ENCODE data around the gene KLHL41. TPM values are rescaled to one million over a fixed set of nuclear protein-coding genes. Genes with fewer than 3 reads are reported as not detected.
"Not testable (repeated sequence)": the region's sequence is repeated elsewhere in the genome, so short reads cannot be mapped to it uniquely, and the experiment has no call there.

Gene KLHL41
- total RNA-seq, 1 donor from 2014 or later: 0.68 TPM

GRCh38 chr2:169562519-169562918, 53.0 kb downstream of the KLHL41 start:
- H3K27me3 ChIP-seq (ENCODE audit: low read depth): no peaks in the 10 kb centered on the region
- H3K4me3 ChIP-seq: no peak overlapping the region
- intact Hi-C loops (cut with DNase I): no loop called here
- peaks cover 38% of the 10 kb centered on the region for H3K36me3 ChIP-seq
- TF ChIP-seq, protein P1, sequence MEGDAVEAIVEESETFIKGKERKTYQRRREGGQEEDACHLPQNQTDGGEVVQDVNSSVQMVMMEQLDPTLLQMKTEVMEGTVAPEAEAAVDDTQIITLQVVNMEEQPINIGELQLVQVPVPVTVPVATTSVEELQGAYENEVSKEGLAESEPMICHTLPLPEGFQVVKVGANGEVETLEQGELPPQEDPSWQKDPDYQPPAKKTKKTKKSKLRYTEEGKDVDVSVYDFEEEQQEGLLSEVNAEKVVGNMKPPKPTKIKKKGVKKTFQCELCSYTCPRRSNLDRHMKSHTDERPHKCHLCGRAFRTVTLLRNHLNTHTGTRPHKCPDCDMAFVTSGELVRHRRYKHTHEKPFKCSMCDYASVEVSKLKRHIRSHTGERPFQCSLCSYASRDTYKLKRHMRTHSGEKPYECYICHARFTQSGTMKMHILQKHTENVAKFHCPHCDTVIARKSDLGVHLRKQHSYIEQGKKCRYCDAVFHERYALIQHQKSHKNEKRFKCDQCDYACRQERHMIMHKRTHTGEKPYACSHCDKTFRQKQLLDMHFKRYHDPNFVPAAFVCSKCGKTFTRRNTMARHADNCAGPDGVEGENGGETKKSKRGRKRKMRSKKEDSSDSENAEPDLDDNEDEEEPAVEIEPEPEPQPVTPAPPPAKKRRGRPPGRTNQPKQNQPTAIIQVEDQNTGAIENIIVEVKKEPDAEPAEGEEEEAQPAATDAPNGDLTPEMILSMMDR (IDR thresholded peaks at IDR 0.05): no peak
- no peak overlapping the region for H3K27ac ChIP-seq
- ATAC-seq (no peak), DNase-seq (no peak)
- H3K4me1 ChIP-seq: no peaks in the 10 kb centered on the region
- no peaks in the 10 kb centered on the region for H3K9me3 ChIP-seq

DNA sequence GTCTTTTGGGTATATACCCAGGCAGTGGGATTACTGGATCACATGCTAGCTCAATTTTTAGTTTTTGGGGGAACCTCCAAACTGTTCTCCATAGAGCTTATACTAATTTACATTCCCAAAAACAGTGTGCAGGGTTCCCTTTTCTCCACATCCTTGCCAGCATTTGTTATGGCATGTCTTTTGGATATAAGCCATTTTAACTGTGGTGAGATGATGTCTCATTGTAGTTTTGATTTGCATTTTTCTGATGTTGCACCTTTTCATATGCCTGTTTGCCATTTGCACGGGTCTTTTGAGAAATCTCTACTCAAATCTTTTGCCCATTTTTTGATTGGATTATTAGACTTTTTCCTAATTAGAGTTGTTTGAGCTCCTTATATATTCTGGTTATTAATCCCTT, 56.2 kb downstream of the KLHL41 start:
- DNase-seq (no peak), ATAC-seq (no peak)
- H3K4me1 ChIP-seq: no peaks in the 10 kb centered on the region
- TF ChIP-seq, protein P1 (IDR thresholded peaks at IDR 0.05): no peak
- no peaks in the 10 kb centered on the region for H3K9me3 ChIP-seq
- H3K4me3 ChIP-seq: no peak overlapping the region
- H3K27me3 ChIP-seq (ENCODE audit: low read depth): no peaks in the 10 kb centered on the region
- no peak overlapping the region for H3K27ac ChIP-seq
- H3K36me3 ChIP-seq: peaks cover 20% of the 10 kb centered on the region
- intact Hi-C loops (cut with DNase I): no loop called here

DNA sequence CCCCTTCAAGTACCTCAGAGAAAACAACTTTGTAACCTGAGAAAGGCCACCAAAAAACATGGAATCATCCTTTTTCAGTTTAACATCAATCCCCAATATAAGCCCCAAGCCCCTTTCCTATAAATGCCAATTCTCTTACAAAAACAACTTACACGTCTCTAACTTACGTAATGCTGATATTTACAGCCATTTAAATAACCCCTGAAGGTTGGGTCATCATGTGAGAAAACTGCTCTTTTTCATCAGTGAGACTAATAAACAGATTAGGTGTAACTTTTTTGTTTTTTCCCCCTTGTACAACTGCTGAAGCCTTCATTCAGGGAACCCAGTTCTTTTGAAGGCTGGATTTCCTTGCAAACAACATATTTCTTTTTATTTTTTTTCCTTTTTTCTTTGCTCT, 60.4 kb downstream of the KLHL41 start:
- no peak for ATAC-seq
- peaks cover 17% of the 10 kb centered on the region for H3K36me3 ChIP-seq
- DNase-seq: no peak
- TF ChIP-seq, protein P1 (IDR thresholded peaks at IDR 0.05): no peak
- H3K27me3 ChIP-seq (ENCODE audit: low read depth): no peaks in the 10 kb centered on the region
- peaks cover 15% of the 10 kb centered on the region for H3K4me1 ChIP-seq
- no peak overlapping the region for H3K4me3 ChIP-seq
- intact Hi-C loops (cut with DNase I): no loop called here
- no peaks in the 10 kb centered on the region for H3K9me3 ChIP-seq
- no peak overlapping the region for H3K27ac ChIP-seq

GRCh38 chr2:169570752-169571151, 61.2 kb downstream of the KLHL41 start:
- DNase-seq; ATAC-seq; H3K9me3 ChIP-seq; intact Hi-C loops (cut with DNase I); H3K27ac ChIP-seq; H3K4me3 ChIP-seq; H3K27me3 ChIP-seq (ENCODE audit: low read depth): not testable (repeated sequence)
- H3K36me3 ChIP-seq: peaks cover 17% of the 10 kb centered on the region
- peaks cover 15% of the 10 kb centered on the region for H3K4me1 ChIP-seq

- no peak overlapping the region for H3K27ac ChIP-seq
- H3K36me3 ChIP-seq: peaks cover 15% of the 10 kb centered on the region
- DNase-seq (no peak), ATAC-seq (no peak)
- TF ChIP-seq, protein P1 (IDR thresholded peaks at IDR 0.05): no peak
- H3K4me1 ChIP-seq: peaks cover 15% of the 10 kb centered on the region
- H3K9me3 ChIP-seq: no peaks in the 10 kb centered on the region
- H3K27me3 ChIP-seq (ENCODE audit: low read depth): no peaks in the 10 kb centered on the region
- no peak overlapping the region for H3K4me3 ChIP-seq
- intact Hi-C loops (cut with DNase I): no loop called here
Measured at GRCh38 chr2:169571571-169571970, 62.1 kb downstream of the KLHL41 start.

- Histone ChIP-seq H3K9me3 (no peaks in the 10 kb centered on the region), H3K4me1 (peaks cover 15% of the 10 kb centered on the region), H3K4me3 (no peak overlapping the region), H3K27me3 (ENCODE audit: low read depth) (no peaks in the 10 kb centered on the region), H3K36me3 (peaks cover 9% of the 10 kb centered on the region), H3K27ac (no peak overlapping the region)
- DNase-seq (no peak), ATAC-seq (no peak)
- intact Hi-C loops (cut with DNase I): no loop called here
- TF ChIP-seq, protein P1 (IDR thresholded peaks at IDR 0.05): no peak
Measured at GRCh38 chr2:169572189-169572588, 62.7 kb downstream of the KLHL41 start.
